ENCODE measurements around the gene ENOX1. TPM values are rescaled to one million over a fixed set of nuclear protein-coding genes. Genes with fewer than 3 reads are reported as not detected.

The ENOX1 gene
- total and polyA plus RNA-seq, 4 donors: 0.33 to 7.7 (median 1.1) TPM

- DNase-seq (no peak), ATAC-seq (ENCODE audit: insufficient read depth, low FRiP score) (no peak)
- H3K36me3 ChIP-seq (ENCODE audit: control insufficient read depth in 4 of 4, insufficient read depth in 4 of 4, low read length in 4 of 4): no peaks in the 10 kb centered on the region
- no peak for TF ChIP-seq CTCF (IDR thresholded peaks at IDR 0.05; ENCODE audit: control extremely low read depth, extremely low read depth)
- H3K4me1 ChIP-seq (ENCODE audit: control insufficient read depth in 5 of 5, insufficient read depth in 5 of 5, low read length in 5 of 5): peaks cover 0 to 4% (median 0%) of the 10 kb centered on the region in 5 donors
- 81 to 85% methylated on average over 5 of the region's 5 CpGs for WGBS, 2 donors
- peaks cover 0 to 3% (median 0%) of the 10 kb centered on the region in 4 donors for H3K9me3 ChIP-seq (ENCODE audit: control insufficient read depth in 4 of 4, insufficient read depth in 3 of 4, low read length in 3 of 4)
- H3K4me3 ChIP-seq: no peak overlapping the region
- H3K27me3 ChIP-seq (ENCODE audit: control insufficient read depth in 3 of 3, insufficient read depth in 3 of 3, low read length in 2 of 3): no peaks in the 10 kb centered on the region
- no peak overlapping the region for H3K9ac ChIP-seq (ENCODE audit: insufficient read depth in 1 of 2, low read length in 2 of 2)
- no peak overlapping the region for H3K27ac ChIP-seq (ENCODE audit: low read depth in 1 of 2, low read length in 1 of 2)
Observed at GRCh38 chr13:43291287-43292060, 495.3 kb downstream of the ENOX1 start.

- DNase-seq (no peak), ATAC-seq (ENCODE audit: insufficient read depth, low FRiP score) (no peak)
- Histone ChIP-seq H3K9me3 (ENCODE audit: control insufficient read depth in 4 of 4, insufficient read depth in 3 of 4, low read length in 3 of 4) (peaks cover 0 to 3% (median 0%) of the 10 kb centered on the region in 4 donors), H3K4me1 (ENCODE audit: control insufficient read depth in 5 of 5, insufficient read depth in 5 of 5, low read length in 5 of 5) (peaks cover 0 to 4% (median 0%) of the 10 kb centered on the region in 5 donors), H3K9ac (ENCODE audit: insufficient read depth in 1 of 2, low read length in 2 of 2) (no peak overlapping the region), H3K27ac (ENCODE audit: low read depth in 1 of 2, low read length in 1 of 2) (no peak overlapping the region), H3K27me3 (ENCODE audit: control insufficient read depth in 3 of 3, insufficient read depth in 3 of 3, low read length in 2 of 3) (no peaks in the 10 kb centered on the region), H3K36me3 (ENCODE audit: control insufficient read depth in 4 of 4, insufficient read depth in 4 of 4, low read length in 4 of 4) (no peaks in the 10 kb centered on the region), H3K4me3 (no peak overlapping the region)
- TF ChIP-seq CTCF (IDR thresholded peaks at IDR 0.05; ENCODE audit: control extremely low read depth, extremely low read depth): no peak
- WGBS, 2 donors: 65 to 82% methylated on average over 6 of the region's 6 CpGs
Observed at GRCh38 chr13:43289470-43290255, 497.1 kb downstream of the ENOX1 start.

- DNase-seq (no peak), ATAC-seq (ENCODE audit: insufficient read depth, low FRiP score) (no peak)
- no peaks in the 10 kb centered on the region for H3K27me3 ChIP-seq (ENCODE audit: control insufficient read depth in 3 of 3, insufficient read depth in 3 of 3, low read length in 2 of 3)
- H3K9me3 ChIP-seq (ENCODE audit: control insufficient read depth in 4 of 4, insufficient read depth in 3 of 4, low read length in 3 of 4): no peaks in the 10 kb centered on the region
- H3K4me3 ChIP-seq: no peak overlapping the region
- peaks cover 0 to 4% (median 0%) of the 10 kb centered on the region in 5 donors for H3K4me1 ChIP-seq (ENCODE audit: control insufficient read depth in 5 of 5, insufficient read depth in 5 of 5, low read length in 5 of 5)
- no peak overlapping the region for H3K27ac ChIP-seq (ENCODE audit: low read depth in 1 of 2, low read length in 1 of 2)
- 93% methylated on average over 1 of the region's 1 CpG for WGBS, 2 donors
- no peak overlapping the region for H3K9ac ChIP-seq (ENCODE audit: insufficient read depth in 1 of 2, low read length in 2 of 2)
- TF ChIP-seq CTCF (IDR thresholded peaks at IDR 0.05; ENCODE audit: control extremely low read depth, extremely low read depth): no peak
- no peaks in the 10 kb centered on the region for H3K36me3 ChIP-seq (ENCODE audit: control insufficient read depth in 4 of 4, insufficient read depth in 4 of 4, low read length in 4 of 4)
Observed at GRCh38 chr13:43286751-43287150, 500.0 kb downstream of the ENOX1 start.
